Skin epidermis (tissue), 12 donors: ENCODE data around the gene EPHA8.

ENCODE experiments used
- H3K27ac ChIP-seq, 21 experiments: fragments of 200-600 bp; sonication (generic) in 11 of 21; one replicate each; pipeline ENCODE4 v1.5.0; 2020; ENCODE audit warnings: mild to moderate bottlenecking in 3 of 21, inconsistent platforms in 2 of 21, moderate library complexity in 2 of 21
- H3K4me3 ChIP-seq, 7 experiments: fragments of 200-600 bp; sonication (generic) in 2 of 7; one replicate each; pipeline ENCODE4 v1.5.0; 2020; ENCODE audit warnings: inconsistent platforms in 2 of 7, mild to moderate bottlenecking in 2 of 7, moderate library complexity in 1 of 7

EPHA8 gene

GRCh38 chr1:22586356-22587130 is 23.3 kb downstream of the EPHA8 start:
- Histone ChIP-seq H3K4me3 (no peak overlapping the region), H3K27ac (no peak overlapping the region)

DNA sequence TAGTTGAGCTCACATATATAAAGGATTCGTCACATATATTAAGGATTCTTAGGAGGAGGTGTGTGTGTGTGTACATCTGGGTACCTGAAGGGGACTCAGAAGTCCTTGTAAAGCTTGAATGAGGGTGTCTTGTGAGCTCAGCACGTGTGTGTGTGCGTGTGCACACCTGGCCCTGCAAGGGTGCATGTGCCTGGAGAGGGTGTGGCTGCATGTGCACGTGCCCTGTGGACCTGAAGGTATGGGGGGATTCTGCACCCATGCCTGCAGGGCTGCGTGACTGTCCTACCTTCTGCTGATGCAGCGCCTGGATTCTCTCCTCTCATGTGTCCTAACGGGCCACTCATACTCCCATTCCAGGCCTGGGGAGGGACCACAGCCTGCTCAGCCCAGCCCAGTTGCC is 24.0 kb downstream of the EPHA8 start:
- Histone ChIP-seq H3K4me3 (no peak overlapping the region), H3K27ac (no peak overlapping the region)

DNA sequence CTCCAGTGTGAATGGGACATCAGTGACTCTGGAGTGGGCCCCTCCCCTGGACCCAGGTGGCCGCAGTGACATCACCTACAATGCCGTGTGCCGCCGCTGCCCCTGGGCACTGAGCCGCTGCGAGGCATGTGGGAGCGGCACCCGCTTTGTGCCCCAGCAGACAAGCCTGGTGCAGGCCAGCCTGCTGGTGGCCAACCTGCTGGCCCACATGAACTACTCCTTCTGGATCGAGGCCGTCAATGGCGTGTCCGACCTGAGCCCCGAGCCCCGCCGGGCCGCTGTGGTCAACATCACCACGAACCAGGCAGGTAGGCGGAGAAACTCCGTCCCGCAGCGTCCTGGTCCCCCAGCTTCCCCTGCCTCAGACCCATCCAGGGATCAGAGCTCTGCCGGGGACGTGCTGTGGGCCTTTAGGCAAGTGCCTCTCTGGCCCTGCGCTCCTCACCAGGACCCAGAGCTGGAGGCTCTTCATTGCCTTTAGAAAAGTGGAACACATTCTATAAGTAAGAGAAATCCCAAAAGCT is 25.7 kb downstream of the EPHA8 start:
- H3K4me3 ChIP-seq: no peak overlapping the region

DNA sequence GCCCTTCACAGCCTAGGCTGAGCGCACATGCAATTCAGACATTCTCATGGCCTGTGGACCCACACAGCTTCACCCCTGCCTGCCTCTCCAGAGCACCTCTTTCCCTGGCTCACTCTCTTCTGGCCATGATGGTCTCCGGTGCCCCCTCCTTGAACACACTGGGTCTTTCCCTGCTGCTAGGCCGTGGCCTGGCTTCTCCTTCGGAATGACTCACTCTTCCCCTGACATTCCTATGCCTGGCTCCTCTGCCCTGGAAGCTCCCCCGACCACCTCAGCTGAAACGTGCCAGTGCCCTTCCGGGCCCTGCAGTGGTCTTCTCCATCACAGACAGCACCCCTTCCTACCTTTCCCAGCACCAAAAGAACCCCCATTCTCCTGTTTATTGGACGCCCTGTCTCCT is 28.3 kb downstream of the EPHA8 start:
- H3K4me3 ChIP-seq: no peak overlapping the region
- H3K27ac ChIP-seq: no peak overlapping the region

More for the DNA sequence above, 25.7 kb downstream of the EPHA8 start:
- no peak overlapping the region for H3K27ac ChIP-seq

- Histone ChIP-seq H3K27ac (no peak overlapping the region), H3K4me3 (no peak overlapping the region)
These were observed 28.8 kb downstream of the EPHA8 start for GRCh38 chr1:22592051-22592450.

- H3K4me3 ChIP-seq: no peak overlapping the region
- H3K27ac ChIP-seq: no peak overlapping the region
These were observed 29.9 kb downstream of the EPHA8 start for GRCh38 chr1:22592919-22593790.

- Histone ChIP-seq H3K27ac (no peak overlapping the region), H3K4me3 (no peak overlapping the region)
These were observed 31.1 kb downstream of the EPHA8 start for GRCh38 chr1:22594396-22594795.

GRCh38 chr1:22595108-22595507 is 31.8 kb downstream of the EPHA8 start:
- no peak overlapping the region for H3K27ac ChIP-seq
- H3K4me3 ChIP-seq: no peak overlapping the region

- no peak overlapping the region for H3K27ac ChIP-seq
- H3K4me3 ChIP-seq: no peak overlapping the region
These were observed 34.1 kb downstream of the EPHA8 start for GRCh38 chr1:22597301-22597965.

- no peak overlapping the region for H3K27ac ChIP-seq
- H3K4me3 ChIP-seq: no peak overlapping the region
These were observed 34.7 kb downstream of the EPHA8 start for GRCh38 chr1:22597996-22598395.

GRCh38 chr1:22598736-22599135 is 35.4 kb downstream of the EPHA8 start:
- Histone ChIP-seq H3K4me3 (no peak overlapping the region), H3K27ac (no peak overlapping the region)

GRCh38 chr1:22600071-22600816 is 37.0 kb downstream of the EPHA8 start:
- H3K4me3 ChIP-seq: no peak overlapping the region
- no peak overlapping the region for H3K27ac ChIP-seq

GRCh38 chr1:22600817-22601605 is 37.7 kb downstream of the EPHA8 start:
- no peak overlapping the region for H3K4me3 ChIP-seq

GRCh38 chr1:22601610-22602009 is 38.3 kb downstream of the EPHA8 start:
- Histone ChIP-seq H3K27ac (no peak overlapping the region), H3K4me3 (no peak overlapping the region)

More at GRCh38 chr1:22600817-22601605, 37.7 kb downstream of the EPHA8 start:
- no peak overlapping the region for H3K27ac ChIP-seq

DNA sequence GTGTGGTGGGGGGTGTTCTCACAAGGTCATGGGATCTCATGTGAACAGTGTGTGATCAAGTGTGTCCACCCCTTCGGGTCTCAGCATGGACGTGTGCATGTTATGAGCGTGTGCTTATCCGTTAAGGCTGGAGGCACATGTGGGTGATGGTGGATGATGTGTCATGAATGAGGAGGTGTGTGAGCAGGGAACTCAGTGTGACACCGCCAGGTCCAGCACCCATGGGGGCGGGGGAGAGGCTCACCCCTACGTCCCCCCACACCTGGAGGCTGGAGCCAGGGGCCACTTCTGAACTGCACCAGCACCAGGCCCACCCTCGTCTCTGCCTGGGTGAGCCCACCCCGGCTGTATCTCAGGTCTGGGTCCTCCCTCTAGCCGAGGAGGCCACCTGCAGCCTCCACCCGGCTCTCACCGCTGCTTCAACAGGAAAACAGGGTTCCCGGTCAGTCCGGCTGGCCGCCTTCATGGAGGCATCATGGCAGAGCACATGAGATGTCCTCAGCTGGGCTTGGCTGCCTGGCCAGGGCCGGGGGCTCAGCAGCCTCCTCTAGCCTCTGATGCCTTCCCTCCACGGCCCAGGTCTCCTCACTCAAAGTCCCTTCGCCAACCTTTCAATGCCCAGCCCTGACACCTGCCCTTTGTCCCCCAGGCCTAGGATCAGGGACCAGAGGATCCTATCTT is 38.9 kb downstream of the EPHA8 start:
- Histone ChIP-seq H3K27ac (no peak overlapping the region), H3K4me3 (no peak overlapping the region)

DNA sequence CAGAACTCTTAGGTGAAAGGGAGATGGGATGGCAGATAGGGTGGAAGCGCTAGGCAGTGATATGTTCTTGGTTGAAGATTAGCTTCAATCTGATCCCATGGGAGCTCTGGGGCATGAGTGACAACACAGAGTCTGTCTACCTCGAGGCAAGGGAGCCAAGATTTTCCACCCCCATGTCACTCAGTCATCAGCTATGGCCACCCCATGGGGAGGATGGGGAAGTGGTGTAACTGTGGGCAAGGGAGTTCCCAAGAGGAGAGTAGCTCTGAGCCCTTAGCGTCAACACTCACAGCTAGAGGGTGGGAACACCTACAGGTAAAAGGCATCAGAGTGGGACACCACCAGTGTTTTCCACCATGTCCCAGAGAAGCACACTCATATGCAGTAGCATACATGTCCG is 42.9 kb downstream of the EPHA8 start:
- H3K27ac ChIP-seq: no peak overlapping the region

GRCh38 chr1:22607154-22607553 is 43.9 kb downstream of the EPHA8 start:
- H3K27ac ChIP-seq: no peak overlapping the region
- no peak overlapping the region for H3K4me3 ChIP-seq

More for the DNA sequence above, 42.9 kb downstream of the EPHA8 start:
- H3K4me3 ChIP-seq: no peak overlapping the region

DNA sequence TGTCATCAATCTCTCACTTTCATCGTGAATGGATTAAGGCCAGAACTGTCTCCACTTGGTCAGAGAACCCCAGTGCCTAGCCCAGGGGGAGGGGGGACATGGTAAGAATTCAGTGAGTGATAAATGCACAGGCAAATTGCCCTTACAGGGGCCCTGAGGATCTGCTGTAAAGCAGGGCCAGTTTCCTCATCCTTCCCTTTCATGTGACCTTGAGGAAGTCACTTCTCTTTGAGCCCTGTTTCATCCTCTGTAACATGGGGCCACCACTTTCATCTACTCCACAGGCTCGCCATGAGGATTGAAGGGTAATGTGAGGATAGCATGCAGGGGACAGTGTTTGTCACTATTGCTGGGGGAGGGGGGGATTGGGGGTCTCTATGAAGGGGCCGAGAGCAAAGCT is 45.1 kb downstream of the EPHA8 start:
- no peak overlapping the region for H3K27ac ChIP-seq

More for the DNA sequence above, 45.1 kb downstream of the EPHA8 start:
- no peak overlapping the region for H3K4me3 ChIP-seq
